K562 (cell line): ENCODE measurements around the gene MAEL. TPM values are rescaled to one million over a fixed set of nuclear protein-coding genes. Genes with fewer than 3 reads are reported as not detected.
A peak's percentile ranks its signal among the peaks of the same experiment; 100 is the strongest.

Experiments
- ATAC-seq: fragments of 200-7000 bp; cut with Tn5 transposase; 3 replicates; pipeline ENCODE4 v1.9.1; 2020; ENCODE audit warnings: moderate library complexity
- BruUV-seq: library from RNA; stranded (reverse); fragments of 400-500 nt; replicated peaks from 2 replicates; lab custom pipeline; 2021; lab: Mats Ljungman, UMichigan
- CTCF ChIA-PET: fragments of 300-600 bp; formaldehyde crosslinking; extraction: SDS; loops from one replicate; lab custom pipeline; 2021; ENCODE audit warnings: low intra/inter-chr PET ratio; lab: Yijun Ruan, JAX
- POLR2A ChIA-PET: fragments of 300-600, 350-650 bp; sonication (Branson Sonifier 250); formaldehyde crosslinking; extraction: SDS; loops from one replicate; lab custom pipeline; 2021; ENCODE audit warnings: antibody characterized with exemption, inconsistent platforms; lab: Yijun Ruan, JAX
- DNase-seq, 4 experiments: peaks; one replicate each; pipeline versions ENCODE4 v3.0.0 to v3.0.0-alpha.2; 2011 to 2018; ENCODE audit warnings: low spot score in 3 of 4, mixed read lengths in 3 of 4; ENCODE audit errors: extremely low read depth in 1 of 4
- FAIRE-seq: peaks from 2 replicates; lab custom pipeline; 2011; peaks lifted over from hg19 to GRCh38; lab: Jason Lieb, UNC
- H2AFZ ChIP-seq: 2 replicates; pipeline ENCODE4 v1.6.0; 2011; ENCODE audit warnings: low read depth, low read length, control low read depth, inconsistent platforms
- H3K27ac ChIP-seq: fragments of 200-600 bp; 3 replicates; pipeline ENCODE4 v1.8.0; 2011; ENCODE audit warnings: low read depth, mild to moderate bottlenecking, control low read depth, inconsistent platforms, low read length, moderate library complexity, mixed read lengths; ENCODE audit errors: extremely low read depth
- H3K27me3 ChIP-seq, 2 experiments: fragments of 300-600 bp in 1 of 2; 2 replicates in 1 of 2; 3 replicates in 1 of 2; pipeline versions ENCODE4 v1.6.0 to v1.8.0; 2011; ENCODE audit warnings: inconsistent platforms in 2 of 2, low read length in 2 of 2, mild to moderate bottlenecking in 1 of 2, mixed read lengths in 1 of 2, moderate library complexity in 1 of 2; ENCODE audit not compliant: control insufficient read depth in 2 of 2, insufficient read depth in 2 of 2
- H3K36me3 ChIP-seq: fragments of 300-600 bp; 3 replicates; pipeline ENCODE4 v1.8.0; 2011; ENCODE audit warnings: mild to moderate bottlenecking, low read length, inconsistent platforms; ENCODE audit not compliant: control insufficient read depth, insufficient read depth
- H3K4me1 ChIP-seq, 2 experiments: fragments of 200-600 bp in 1 of 2; replicated peaks in 1 of 2; 2 replicates in 1 of 2; 3 replicates in 1 of 2; pipeline versions ENCODE4 v1.5.1 to v1.8.0; 2011; ENCODE audit warnings: inconsistent platforms in 2 of 2, low read length in 2 of 2, mild to moderate bottlenecking in 1 of 2, mixed read lengths in 1 of 2, moderate library complexity in 1 of 2; ENCODE audit not compliant: control insufficient read depth in 2 of 2, insufficient read depth in 2 of 2
- H3K4me2 ChIP-seq: 2 replicates; pipeline ENCODE4 v1.6.1; 2011; ENCODE audit warnings: low read length, control low read depth, inconsistent platforms, mixed read lengths; ENCODE audit not compliant: insufficient read depth
- H3K4me3 ChIP-seq: fragments of 200-600 bp; sonication (generic), shearing (Covaris generic); 2 replicates; pipeline ENCODE4 v1.5.1; 2016; ENCODE audit warnings: control low read depth, inconsistent platforms
- H3K79me2 ChIP-seq: fragments of 200-600 bp; 3 replicates; pipeline ENCODE4 v1.8.0; 2011; ENCODE audit warnings: low read length, inconsistent platforms; ENCODE audit not compliant: control insufficient read depth, insufficient read depth
- H3K9ac ChIP-seq, 2 experiments: 2 replicates each; pipeline versions ENCODE4 v1.6.0 to v1.6.1; 2011; ENCODE audit warnings: low read depth in 2 of 2, low read length in 2 of 2, control low read depth in 1 of 2, inconsistent platforms in 1 of 2, mild to moderate bottlenecking in 1 of 2, mixed read lengths in 1 of 2; ENCODE audit not compliant: insufficient read depth in 1 of 2
- H3K9me1 ChIP-seq: one replicate; pipeline ENCODE4 v1.6.0; 2011; ENCODE audit warnings: inconsistent platforms, mild to moderate bottlenecking, low read length, moderate library complexity; ENCODE audit not compliant: control insufficient read depth, insufficient read depth
- H3K9me3 ChIP-seq: replicated peaks from 2 replicates; pipeline ENCODE4 v1.5.1; 2011; ENCODE audit warnings: low read depth, low read length, inconsistent platforms; ENCODE audit not compliant: control insufficient read depth, insufficient read depth
- H4K20me1 ChIP-seq: replicated peaks from 2 replicates; pipeline ENCODE4 v1.6.1; 2011; ENCODE audit warnings: low read length, inconsistent platforms, mixed read lengths; ENCODE audit not compliant: control insufficient read depth, insufficient read depth
- BRD9 ChIP-seq: fragments of 450-650 bp; IDR thresholded peaks from 2 replicates; pipeline ENCODE4 v1.6.1; 2018; ENCODE audit warnings: low read depth; ENCODE audit not compliant: partially characterized antibody
- CBX5 ChIP-seq: IDR thresholded peaks from 2 replicates; pipeline ENCODE4 v1.6.1; 2014; ENCODE audit warnings: low read depth, borderline replicate concordance
- CCNT2 ChIP-seq: IDR thresholded peaks from 2 replicates; pipeline ENCODE4 v1.6.1; 2011; ENCODE audit warnings: borderline replicate concordance, low read depth, mild to moderate bottlenecking, moderate library complexity, mixed read lengths, low read length; ENCODE audit not compliant: insufficient read length; ENCODE audit errors: extremely low read depth
- HDAC6 ChIP-seq: IDR thresholded peaks from 2 replicates; pipeline ENCODE4 v1.6.1; 2012; ENCODE audit warnings: low read depth, mild to moderate bottlenecking, control low read depth, inconsistent platforms, low read length, moderate library complexity
- KLF1 ChIP-seq: fragments of 450-650 bp; IDR thresholded peaks from 2 replicates; pipeline ENCODE4 v1.6.1; 2016; ENCODE audit warnings: missing genetic modification characterization, missing compliant biosample characterization
- TAF15 ChIP-seq: fragments of 200-400 bp; formaldehyde crosslinking; IDR thresholded peaks from 2 replicates; pipeline ENCODE4 v1.6.1; 2017; ENCODE audit warnings: mild to moderate bottlenecking, low read depth, low read length, moderate library complexity
- TCF3 ChIP-seq: sonication (generic); formaldehyde crosslinking; IDR thresholded peaks from 2 replicates; pipeline ENCODE4 v1.4.0; 2020; ENCODE audit warnings: mild to moderate bottlenecking, missing genetic modification reagents
- ZFP1 ChIP-seq: fragments of 450-650 bp; formaldehyde crosslinking; IDR thresholded peaks from 2 replicates; pipeline ENCODE4 v1.4.0; 2020; ENCODE audit warnings: mild to moderate bottlenecking, mixed read lengths
- ZNF146 ChIP-seq: IDR thresholded peaks from one replicate; pipeline ENCODE4 v1.6.1; 2018; ENCODE audit warnings: missing compliant biosample characterization; ENCODE audit not compliant: unreplicated experiment
- ZNF239 ChIP-seq: fragments of 250-450 bp; sonication (Bioruptor Pico); IDR thresholded peaks from 2 replicates; pipeline ENCODE4 v1.4.0; 2020; ENCODE audit warnings: mild to moderate bottlenecking
- ZZZ3 ChIP-seq: fragments of 450-650 bp; IDR thresholded peaks from 2 replicates; pipeline ENCODE4 v1.6.1; 2016; ENCODE audit warnings: antibody characterized with exemption, mild to moderate bottlenecking, moderate library complexity
- WGBS: fragments of 100-300 bp; shearing (Covaris generic); methylation state at CpG from one replicate; pipeline ENCODE4 v1.1.6; 2016; ENCODE audit warnings: low coverage, mixed read lengths; ENCODE audit not compliant: insufficient coverage; ENCODE audit errors: missing lambda C conversion rate; 5-methylcytosine and 5-hydroxymethylcytosine counted together
- in situ Hi-C: fragments of 300-500 bp; cut with MboI; formaldehyde crosslinking; loops from 4 replicates; pipeline ENCODE4 v1.15.0; 2018; ENCODE audit warnings: inconsistent platforms, mixed read lengths
- intact Hi-C: fragments of 100-400 bp; cut with micrococcal nuclease; formaldehyde crosslinking; loops from 2 replicates; pipeline ENCODE4 v1.14.2; 2022
- polyA plus RNA-seq, 8 experiments: library from polyadenylated mRNA; depleted of rRNA in 4 of 8; stranded (reverse) in 5 of 8; unstranded in 3 of 8; fragments of >200 nt; fragmentation: Nextera tagmentation in 2 of 8; fragmentation: Illumina TruSeq in 1 of 8; extraction: Ambion mirVana in 2 of 8; extraction: Trizol in 1 of 8; gene quantifications; 2 replicates each; pipeline versions ENCODE4 v1.2.1 to v1.2.3, GENCODE V29; 2011 to 2014; ENCODE audit warnings: inconsistent platforms in 1 of 8, missing spikeins in 1 of 8
- total RNA-seq, 7 experiments: library from RNA; depleted of rRNA in 6 of 7; stranded (reverse); fragments of >200 nt in 6 of 7; fragmentation: Illumina TruSeq in 2 of 7; extraction: Trizol in 2 of 7; gene quantifications; 2 replicates each; pipeline versions ENCODE4 v1.2.1 to v1.2.3, GENCODE V29; 2011 to 2021; ENCODE audit warnings: low replicate concordance in 1 of 7
- TF ChIP-seq, protein P1 (sequence below), 3 experiments: IDR thresholded peaks in 2 of 3; conservative IDR thresholded peaks in 1 of 3; 2 replicates each; pipeline ENCODE4 v1.5.1; 2011 to 2012; ENCODE audit warnings: low read length in 3 of 3, mild to moderate bottlenecking in 3 of 3, control low read depth in 2 of 3, improper control_type of control experiment in 1 of 3, inconsistent platforms in 1 of 3, low read depth in 1 of 3, mixed read lengths in 1 of 3, moderate library complexity in 1 of 3; ENCODE audit not compliant: insufficient read depth in 2 of 3
- TF ChIP-seq, protein P2 (sequence below): sonication (generic); formaldehyde crosslinking; IDR thresholded peaks from 2 replicates; pipeline ENCODE4 v1.8.0; 2023; ENCODE audit warnings: mild to moderate bottlenecking, missing genetic modification reagents

MAEL gene
- total and polyA plus RNA-seq, 9 of the 15 experiments (the other 6 are each of a cell fraction or from before 2014, with no cell fraction given): 0.11 to 1.9 (median 0.75) TPM

DNA sequence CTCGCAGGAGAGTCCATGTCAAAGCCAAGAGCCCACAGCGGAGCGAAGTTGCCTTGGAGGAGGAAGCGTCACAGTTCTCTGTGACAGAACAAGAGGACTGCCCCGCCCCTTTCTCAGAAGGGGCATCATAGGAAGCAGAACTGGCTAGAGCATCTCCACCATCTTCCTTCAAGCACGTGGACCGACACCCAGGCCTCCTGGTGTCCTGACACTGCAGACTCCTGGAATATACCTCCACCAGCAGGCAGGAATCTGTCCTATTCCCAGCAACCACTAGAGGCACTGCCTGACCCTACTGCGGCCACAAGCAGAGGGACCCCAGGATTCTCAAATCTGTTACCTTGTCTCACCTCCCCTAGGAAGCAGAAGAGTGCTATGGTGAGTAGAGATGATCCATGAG, 63.3 kb downstream of the MAEL start:
- DNase-seq (peak; percentile 57 to 63 (median 59)), ATAC-seq (peak; percentile 91), FAIRE-seq (no peak)
- intact Hi-C loops (no loop called here), in situ Hi-C loops (no loop called here)
- no TSS peak for BruUV-seq
- ChIA-PET CTCF (no interaction called here), POLR2A (interaction anchor here (0.6 to 1.3 kb wide), 3 partner anchors 16 to 173 kb away, joined by 3 to 4 read pairs (median 4); no protein-coding TSS in a partner anchor)
- Histone ChIP-seq H3K4me2 (no peak overlapping the region; the same call in 1 of the 2 replicates), H2AFZ (peak overlapping the region; percentile 32; the same call in 1 of the 2 replicates), H3K27me3 (peaks cover 10 to 54% of the 10 kb centered on the region in 2 experiments; a peak in 4 of 5 replicates), H3K27ac (no peak overlapping the region), H3K9me3 (no peaks in the 10 kb centered on the region), H3K36me3 (no peaks in the 10 kb centered on the region), H3K79me2 (no peaks in the 10 kb centered on the region), H4K20me1 (no peaks in the 10 kb centered on the region), H3K9ac (no peak overlapping the region), H3K4me3 (no peak overlapping the region), H3K4me1 (peaks cover 0 to 2% of the 10 kb centered on the region in 2 experiments; a peak in 1 of 5 replicates), H3K9me1 (no peaks in the 10 kb centered on the region)
- 5% methylated on average over 8 of the region's 8 CpGs for WGBS
- TF ChIP-seq CCNT2 (no peak), ZNF146 (no peak), HDAC6 (no peak), TCF3 (CRISPR knock-in tag) (no peak), BRD9 (no peak), ZFP1 (CRISPR knock-in tag) (no peak), ZZZ3 (no peak), KLF1 (tag) (no peak), CBX5 (no peak), ZNF239 (CRISPR knock-in tag) (no peak), TAF15 (no peak)
- TF ChIP-seq, protein P1, sequence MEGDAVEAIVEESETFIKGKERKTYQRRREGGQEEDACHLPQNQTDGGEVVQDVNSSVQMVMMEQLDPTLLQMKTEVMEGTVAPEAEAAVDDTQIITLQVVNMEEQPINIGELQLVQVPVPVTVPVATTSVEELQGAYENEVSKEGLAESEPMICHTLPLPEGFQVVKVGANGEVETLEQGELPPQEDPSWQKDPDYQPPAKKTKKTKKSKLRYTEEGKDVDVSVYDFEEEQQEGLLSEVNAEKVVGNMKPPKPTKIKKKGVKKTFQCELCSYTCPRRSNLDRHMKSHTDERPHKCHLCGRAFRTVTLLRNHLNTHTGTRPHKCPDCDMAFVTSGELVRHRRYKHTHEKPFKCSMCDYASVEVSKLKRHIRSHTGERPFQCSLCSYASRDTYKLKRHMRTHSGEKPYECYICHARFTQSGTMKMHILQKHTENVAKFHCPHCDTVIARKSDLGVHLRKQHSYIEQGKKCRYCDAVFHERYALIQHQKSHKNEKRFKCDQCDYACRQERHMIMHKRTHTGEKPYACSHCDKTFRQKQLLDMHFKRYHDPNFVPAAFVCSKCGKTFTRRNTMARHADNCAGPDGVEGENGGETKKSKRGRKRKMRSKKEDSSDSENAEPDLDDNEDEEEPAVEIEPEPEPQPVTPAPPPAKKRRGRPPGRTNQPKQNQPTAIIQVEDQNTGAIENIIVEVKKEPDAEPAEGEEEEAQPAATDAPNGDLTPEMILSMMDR (IDR thresholded peaks at IDR 0.05 in 2 of 3, conservative IDR thresholded peaks at IDR 0.05 in 1 of 3; ENCODE audit: insufficient read depth in 2 of 3, low read depth in 1 of 3, low read length in 3 of 3): peak; percentile 80 to 91 (median 84)
- TF ChIP-seq, protein P2, sequence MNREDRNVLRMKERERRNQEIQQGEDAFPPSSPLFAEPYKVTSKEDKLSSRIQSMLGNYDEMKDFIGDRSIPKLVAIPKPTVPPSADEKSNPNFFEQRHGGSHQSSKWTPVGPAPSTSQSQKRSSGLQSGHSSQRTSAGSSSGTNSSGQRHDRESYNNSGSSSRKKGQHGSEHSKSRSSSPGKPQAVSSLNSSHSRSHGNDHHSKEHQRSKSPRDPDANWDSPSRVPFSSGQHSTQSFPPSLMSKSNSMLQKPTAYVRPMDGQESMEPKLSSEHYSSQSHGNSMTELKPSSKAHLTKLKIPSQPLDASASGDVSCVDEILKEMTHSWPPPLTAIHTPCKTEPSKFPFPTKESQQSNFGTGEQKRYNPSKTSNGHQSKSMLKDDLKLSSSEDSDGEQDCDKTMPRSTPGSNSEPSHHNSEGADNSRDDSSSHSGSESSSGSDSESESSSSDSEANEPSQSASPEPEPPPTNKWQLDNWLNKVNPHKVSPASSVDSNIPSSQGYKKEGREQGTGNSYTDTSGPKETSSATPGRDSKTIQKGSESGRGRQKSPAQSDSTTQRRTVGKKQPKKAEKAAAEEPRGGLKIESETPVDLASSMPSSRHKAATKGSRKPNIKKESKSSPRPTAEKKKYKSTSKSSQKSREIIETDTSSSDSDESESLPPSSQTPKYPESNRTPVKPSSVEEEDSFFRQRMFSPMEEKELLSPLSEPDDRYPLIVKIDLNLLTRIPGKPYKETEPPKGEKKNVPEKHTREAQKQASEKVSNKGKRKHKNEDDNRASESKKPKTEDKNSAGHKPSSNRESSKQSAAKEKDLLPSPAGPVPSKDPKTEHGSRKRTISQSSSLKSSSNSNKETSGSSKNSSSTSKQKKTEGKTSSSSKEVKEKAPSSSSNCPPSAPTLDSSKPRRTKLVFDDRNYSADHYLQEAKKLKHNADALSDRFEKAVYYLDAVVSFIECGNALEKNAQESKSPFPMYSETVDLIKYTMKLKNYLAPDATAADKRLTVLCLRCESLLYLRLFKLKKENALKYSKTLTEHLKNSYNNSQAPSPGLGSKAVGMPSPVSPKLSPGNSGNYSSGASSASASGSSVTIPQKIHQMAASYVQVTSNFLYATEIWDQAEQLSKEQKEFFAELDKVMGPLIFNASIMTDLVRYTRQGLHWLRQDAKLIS (CRISPR knock-in tag): no peak
